HepG2 (cell line): ENCODE results near the gene RNASE12. TPM values are rescaled to one million over a fixed set of nuclear protein-coding genes. Genes with fewer than 3 reads are reported as not detected.
A peak's percentile ranks its signal among the peaks of the same experiment; 100 is the strongest.

Experiments used
- FOXP4 ChIP-seq: sonication (generic); formaldehyde crosslinking; IDR thresholded peaks from 2 replicates; pipeline ENCODE4 v1.4.0; 2020; ENCODE audit warnings: missing genetic modification reagents
- HOXA7 ChIP-seq: sonication (generic); formaldehyde crosslinking; IDR thresholded peaks from 2 replicates; pipeline ENCODE4 v1.8.1; 2022; ENCODE audit warnings: mild to moderate bottlenecking, missing genetic modification reagents, moderate library complexity
- KDM1A ChIP-seq: IDR thresholded peaks from 2 replicates; pipeline ENCODE4 v1.6.1; 2016; ENCODE audit warnings: missing compliant biosample characterization
- KDM2A ChIP-seq: sonication (generic); formaldehyde crosslinking; IDR thresholded peaks from 2 replicates; pipeline ENCODE4 v1.4.0; 2020; ENCODE audit warnings: low read depth, missing genetic modification reagents, borderline replicate concordance
- PHF5A ChIP-seq: IDR thresholded peaks from one replicate; pipeline ENCODE4 v1.6.1; 2018; ENCODE audit warnings: low read depth, missing genetic modification reagents; ENCODE audit not compliant: unreplicated experiment
- RBM39 ChIP-seq: fragments of 200-400 bp; formaldehyde crosslinking; IDR thresholded peaks from one replicate; pipeline ENCODE4 v1.6.1; 2018; ENCODE audit warnings: antibody characterized with exemption, mild to moderate bottlenecking, low read depth, low read length; ENCODE audit not compliant: poor library complexity, severe bottlenecking
- REST ChIP-seq, 2 experiments: IDR thresholded peaks; 2 replicates each; pipeline ENCODE4 v1.6.1; 2011 to 2012; ENCODE audit warnings: low read length in 2 of 2, borderline replicate concordance in 1 of 2, low read depth in 1 of 2, mild to moderate bottlenecking in 1 of 2, moderate library complexity in 1 of 2
- SIX4 ChIP-seq: sonication (generic); formaldehyde crosslinking; IDR thresholded peaks from 2 replicates; pipeline ENCODE4 v1.4.0; 2020; ENCODE audit warnings: missing genetic modification reagents
- SOX6 ChIP-seq, 2 experiments: fragments of 450-650 bp in 1 of 2; sonication (generic) in 1 of 2; formaldehyde crosslinking in 1 of 2; IDR thresholded peaks; 2 replicates each; pipeline versions ENCODE4 v1.4.0 to v1.6.1; 2017 to 2020; ENCODE audit warnings: antibody characterized with exemption in 1 of 2, mild to moderate bottlenecking in 1 of 2, missing genetic modification reagents in 1 of 2
- TAF1 ChIP-seq: sonication (generic); formaldehyde crosslinking; IDR thresholded peaks from 2 replicates; pipeline ENCODE4 v1.4.0; 2020; ENCODE audit warnings: missing genetic modification reagents
- USF2 ChIP-seq, 2 experiments: sonication (generic) in 1 of 2; formaldehyde crosslinking in 1 of 2; IDR thresholded peaks; 2 replicates each; pipeline versions ENCODE4 v1.5.1 to v1.6.1; 2011 to 2020; ENCODE audit warnings: borderline replicate concordance in 1 of 2, low read depth in 1 of 2, low read length in 1 of 2, mild to moderate bottlenecking in 1 of 2, missing genetic modification reagents in 1 of 2, moderate library complexity in 1 of 2
- ZNF24 ChIP-seq: fragments of 450-650 bp; IDR thresholded peaks from 2 replicates; pipeline ENCODE4 v1.6.1; 2017; ENCODE audit warnings: antibody characterized with exemption, mild to moderate bottlenecking
- ZNF441 ChIP-seq: sonication (generic); formaldehyde crosslinking; IDR thresholded peaks from 2 replicates; pipeline ENCODE4 v1.7.0; 2021; ENCODE audit warnings: missing genetic modification reagents, borderline replicate concordance
- ZNF512B ChIP-seq: sonication (generic); formaldehyde crosslinking; IDR thresholded peaks from 2 replicates; pipeline ENCODE4 v1.5.1; 2020; ENCODE audit warnings: missing genetic modification reagents, mild to moderate bottlenecking, borderline replicate concordance
- ZNF567 ChIP-seq: sonication (generic); formaldehyde crosslinking; IDR thresholded peaks from 2 replicates; pipeline ENCODE4 v1.8.1; 2023; ENCODE audit warnings: mild to moderate bottlenecking, missing genetic modification reagents, borderline replicate concordance
- ZNF788 ChIP-seq: sonication (generic); formaldehyde crosslinking; IDR thresholded peaks from 2 replicates; pipeline ENCODE4 v1.5.0; 2020; ENCODE audit warnings: mild to moderate bottlenecking, missing genetic modification reagents, borderline replicate concordance
- polyA plus RNA-seq, 8 experiments: library from polyadenylated mRNA; depleted of rRNA in 3 of 8; stranded (reverse) in 7 of 8; unstranded in 1 of 8; fragments of >200 nt; fragmentation: Illumina TruSeq in 4 of 8; extraction: Trizol in 4 of 8; gene quantifications; 2 replicates each; pipeline versions ENCODE4 v1.2.1 to v1.2.3, GENCODE V29; 2011 to 2016; ENCODE audit warnings: low read depth in 4 of 8, missing spikeins in 1 of 8, mixed read lengths in 1 of 8; ENCODE audit not compliant: insufficient read depth in 1 of 8
- total RNA-seq, 5 experiments: library from RNA; depleted of rRNA; stranded (reverse); fragments of >200 nt; fragmentation: Illumina TruSeq; extraction: Trizol; gene quantifications; 2 replicates each; pipeline ENCODE4 v1.2.3, GENCODE V29; 2016; ENCODE audit warnings: low read depth in 1 of 5

Gene RNASE12
- total and polyA plus RNA-seq, 2 of the 13 experiments (the other 11 are each of a cell fraction or from before 2014, with no cell fraction given) = not detected

- 0 out of 2 replicates have a peak, but pooled peaks have one; percentile 6 for TF ChIP-seq KDM1A (CRISPR knock-in tag)
- TF ChIP-seq ZNF512B (CRISPR knock-in tag) = no peak
- no peak for TF ChIP-seq SIX4
- TF ChIP-seq USF2 (IDR thresholded peaks at IDR 0.05; ENCODE audit: low read depth, low read length) = no peak
- TF ChIP-seq USF2 (CRISPR knock-in tag; IDR thresholded peaks at IDR 0.05; ENCODE audit: borderline replicate concordance) = no peak
- no peak for TF ChIP-seq SOX6 (IDR thresholded peaks at IDR 0.05)
- peak; percentile 29; the same call in 1 of the 2 replicates for TF ChIP-seq SOX6 (CRISPR knock-in tag; IDR thresholded peaks at IDR 0.05)
- TF ChIP-seq KDM2A (CRISPR knock-in tag) = peak; percentile 38; the same call in 1 of the 2 replicates
- TF ChIP-seq RBM39 = no peak
- TF ChIP-seq PHF5A = no peak
- TF ChIP-seq ZNF788 (CRISPR knock-in tag) = no peak; the same call in 1 of the 2 replicates
- no peak for TF ChIP-seq HOXA7 (CRISPR knock-in tag)
- peak; percentile 6; the same call in 1 of the 2 replicates for TF ChIP-seq FOXP4 (CRISPR knock-in tag)
- peak; percentile 71 for TF ChIP-seq ZNF441 (CRISPR knock-in tag)
- TF ChIP-seq ZNF567 (CRISPR knock-in tag) = peak; percentile 93; the same call in 1 of the 2 replicates
- TF ChIP-seq TAF1 = peak; percentile 27; the same call in 1 of the 2 replicates
- peak; percentile 95 for TF ChIP-seq ZNF24
- 0 out of 4 replicates have a peak, but pooled peaks of 1 of the 2 experiments have one; percentile 14 for TF ChIP-seq REST (IDR thresholded peaks at IDR 0.05; ENCODE audit: borderline replicate concordance in 1 of 2, low read depth in 1 of 2, low read length in 2 of 2)
These were observed 39.3 kb upstream of the RNASE12 start (continued) for GRCh38 chr14:20630340-20631022.
